ENCODE measurements around the gene ATG5. TPM values are rescaled to one million over a fixed set of nuclear protein-coding genes. Genes with fewer than 3 reads are reported as not detected.
"Not testable (repeated sequence)": the region's sequence is repeated elsewhere in the genome, so short reads cannot be mapped to it uniquely, and the experiment has no call there.

ATG5 gene
- total RNA-seq, 2 experiments from 2014 or later, result 41.9 to 42.0 TPM

GRCh38 chr6:106152952-106153351, 172.6 kb downstream of the ATG5 start:
- ChIA-PET CTCF (no interaction called here), POLR2A (interaction anchor here (1.4 kb wide), 1 partner anchor 8 kb away, joined by 7 read pairs; no protein-coding TSS in a partner anchor)

GRCh38 chr6:106152476-106152875, 173.1 kb downstream of the ATG5 start:
- POLR2A ChIA-PET, CTCF ChIA-PET: not testable (repeated sequence)

- ChIA-PET POLR2A (interaction anchor here (1.0 to 1.5 kb wide), 2 partner anchors 14 to 33 kb away, joined by 3 read pairs; no protein-coding TSS in a partner anchor), CTCF (interaction anchor here (0.6 kb wide), 1 partner anchor 121 kb away, joined by 3 read pairs; no protein-coding TSS in a partner anchor)
These were observed 176.0 kb downstream of the ATG5 start for GRCh38 chr6:106149472-106150069.

- ChIA-PET POLR2A (no interaction called here), CTCF (interaction anchor here (0.7 to 1.5 kb wide), 2 partner anchors 16 to 31 kb away, joined by 3 to 4 read pairs; no protein-coding TSS in a partner anchor)
These were observed 178.1 kb downstream of the ATG5 start for GRCh38 chr6:106147476-106147875.

GRCh38 chr6:106146852-106147351, 178.7 kb downstream of the ATG5 start:
- CTCF ChIA-PET, result interaction anchor here (1.5 kb wide), 1 partner anchor 31 kb away, joined by 4 read pairs; no protein-coding TSS in a partner anchor
- POLR2A ChIA-PET, result interaction anchor here (2.4 kb wide), 1 partner anchor 17 kb away, joined by 9 read pairs; no protein-coding TSS in a partner anchor

GRCh38 chr6:106145741-106146227, 179.8 kb downstream of the ATG5 start:
- ChIA-PET CTCF (no interaction called here), POLR2A (interaction anchor here (1.1 to 2.4 kb wide), 2 partner anchors 18 to 28 kb away, joined by 3 to 9 read pairs; no protein-coding TSS in a partner anchor)

- CTCF ChIA-PET, result no interaction called here
- POLR2A ChIA-PET, result interaction anchor here (1.0 to 2.4 kb wide), 3 partner anchors 8 to 27 kb away, joined by 3 to 9 read pairs (median 7); no protein-coding TSS in a partner anchor
These were observed 180.4 kb downstream of the ATG5 start for GRCh38 chr6:106145144-106145543.

GRCh38 chr6:106143665-106144064, 181.9 kb downstream of the ATG5 start:
- ChIA-PET CTCF (no interaction called here), POLR2A (interaction anchor here (0.9 kb wide), 1 partner anchor 20 kb away, joined by 3 read pairs; no protein-coding TSS in a partner anchor)

- POLR2A ChIA-PET, result interaction anchor here (0.9 to 1.9 kb wide), 3 partner anchors 21 to 44 kb away, joined by 3 to 12 read pairs (median 11); no protein-coding TSS in a partner anchor
- CTCF ChIA-PET, result interaction anchor here (2.6 kb wide), 1 partner anchor 21 kb away, joined by 13 read pairs; no protein-coding TSS in a partner anchor
These were observed 182.6 kb downstream of the ATG5 start for GRCh38 chr6:106142876-106143431.

- CTCF ChIA-PET, result interaction anchor here (1.0 to 2.6 kb wide), 11 partner anchors 15 to 81 kb away, joined by 3 to 13 read pairs (median 4); no protein-coding TSS in a partner anchor
- POLR2A ChIA-PET, result interaction anchor here (0.6 to 1.9 kb wide), 9 partner anchors 22 to 397 kb away, joined by 3 to 12 read pairs (median 4); no protein-coding TSS in a partner anchor
These were observed 183.9 kb downstream of the ATG5 start for GRCh38 chr6:106141441-106142237.

GRCh38 chr6:106138151-106138550, 187.4 kb downstream of the ATG5 start:
- ChIA-PET POLR2A (no interaction called here), CTCF (no interaction called here)

- CTCF ChIA-PET, result no interaction called here
- POLR2A ChIA-PET, result interaction anchor here (0.6 kb wide), 1 partner anchor 264 kb away, joined by 3 read pairs; no protein-coding TSS in a partner anchor
These were observed 188.7 kb downstream of the ATG5 start for GRCh38 chr6:106136845-106137244.

- ChIA-PET CTCF (no interaction called here), POLR2A (no interaction called here)
These were observed 189.5 kb downstream of the ATG5 start for GRCh38 chr6:106135911-106136571.

GRCh38 chr6:106134906-106135634, 190.5 kb downstream of the ATG5 start:
- ChIA-PET POLR2A (no interaction called here), CTCF (no interaction called here)
